H1 (cell line): ENCODE data around the gene SPDEF. TPM values are rescaled to one million over a fixed set of nuclear protein-coding genes. Genes with fewer than 3 reads are reported as not detected.

Experiments used
- CHD7 ChIP-seq: fragments of 300-600 bp; sonication (generic); IDR thresholded peaks from 2 replicates; pipeline ENCODE4 v1.7.1; 2012; ENCODE audit warnings: low read length, moderate library complexity, mild to moderate bottlenecking, inconsistent platforms; ENCODE audit not compliant: insufficient replicate concordance
- GABPA ChIP-seq: IDR thresholded peaks from 2 replicates; pipeline ENCODE4 v1.6.1; 2011; ENCODE audit warnings: mild to moderate bottlenecking, low read length, moderate library complexity, borderline replicate concordance; ENCODE audit not compliant: insufficient read depth
- polyA plus RNA-seq, 7 experiments: library from polyadenylated mRNA; depleted of rRNA in 3 of 7; stranded (reverse) in 5 of 7; unstranded in 2 of 7; fragments of >200 nt in 5 of 7; fragments of 200-250 nt in 2 of 7; gene quantifications; 1 replicate in 5 of 7; 2 replicates in 1 of 7; 4 replicates in 1 of 7; pipeline versions ENCODE4 v1.2.1 to v1.2.3, GENCODE V29; 2011 to 2013; ENCODE audit warnings: missing spikeins in 2 of 7, mixed read lengths in 2 of 7
- total RNA-seq: library from RNA; stranded (reverse); fragmentation: NEBNext Ultra II Directional; extraction: Animal tissue kit (Norgen Biotek cat#: 25700); gene quantifications from 2 replicates; pipeline ENCODE4 v1.2.1, GENCODE V29; 2021
- TF ChIP-seq, protein P1 (sequence below), 3 experiments: IDR thresholded peaks; 1 replicate in 2 of 3; 2 replicates in 1 of 3; pipeline versions ENCODE4 v1.5.1 to v1.6.1; 2011; ENCODE audit warnings: low read length in 3 of 3, mild to moderate bottlenecking in 3 of 3, inconsistent platforms in 2 of 3, low read depth in 1 of 3, moderate library complexity in 1 of 3; ENCODE audit not compliant: insufficient read depth in 1 of 3; ENCODE audit errors: control extremely low read depth in 1 of 3

SPDEF gene
- total and polyA plus RNA-seq, 2 of the 8 experiments (the other 6 are each of a cell fraction or from before 2014, with no cell fraction given): 0.15 to 0.30 TPM

DNA sequence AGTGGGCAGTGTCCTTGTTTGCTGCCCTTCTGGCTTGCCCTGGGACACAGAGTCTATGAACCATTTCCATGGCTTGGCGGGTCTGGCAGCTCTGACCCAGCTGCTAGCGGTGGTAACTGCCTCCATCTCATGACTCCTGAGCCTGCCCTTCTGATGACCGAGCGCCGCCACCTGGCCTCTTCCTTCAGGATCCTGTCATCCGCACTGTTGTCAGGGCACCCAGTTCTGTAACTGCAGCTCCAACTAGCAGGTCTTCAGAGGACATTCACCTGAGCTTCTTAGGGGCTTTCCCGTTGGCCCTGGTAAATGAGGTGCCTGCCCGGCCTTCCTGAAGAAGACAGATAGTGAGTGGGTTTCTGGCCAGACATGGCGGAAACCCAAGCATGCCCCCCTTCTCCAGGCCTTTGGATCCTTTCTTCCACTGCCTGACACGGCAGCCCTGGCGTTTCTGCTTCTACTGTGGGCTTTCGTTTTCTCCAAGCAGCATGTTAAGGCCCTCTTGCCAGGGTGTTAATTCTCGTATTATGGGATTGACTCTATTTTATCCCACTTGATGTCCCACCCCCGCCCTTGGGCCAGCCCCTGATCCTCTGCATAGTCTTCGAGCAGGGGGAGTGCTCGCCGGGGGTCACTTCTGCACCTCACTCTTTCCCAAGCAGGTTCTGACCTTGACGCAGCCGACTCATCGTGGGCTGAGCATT lies 65.6 kb downstream of the SPDEF start (continued):
- TF ChIP-seq CHD7 (no peak), GABPA (no peak)
- TF ChIP-seq, protein P1, sequence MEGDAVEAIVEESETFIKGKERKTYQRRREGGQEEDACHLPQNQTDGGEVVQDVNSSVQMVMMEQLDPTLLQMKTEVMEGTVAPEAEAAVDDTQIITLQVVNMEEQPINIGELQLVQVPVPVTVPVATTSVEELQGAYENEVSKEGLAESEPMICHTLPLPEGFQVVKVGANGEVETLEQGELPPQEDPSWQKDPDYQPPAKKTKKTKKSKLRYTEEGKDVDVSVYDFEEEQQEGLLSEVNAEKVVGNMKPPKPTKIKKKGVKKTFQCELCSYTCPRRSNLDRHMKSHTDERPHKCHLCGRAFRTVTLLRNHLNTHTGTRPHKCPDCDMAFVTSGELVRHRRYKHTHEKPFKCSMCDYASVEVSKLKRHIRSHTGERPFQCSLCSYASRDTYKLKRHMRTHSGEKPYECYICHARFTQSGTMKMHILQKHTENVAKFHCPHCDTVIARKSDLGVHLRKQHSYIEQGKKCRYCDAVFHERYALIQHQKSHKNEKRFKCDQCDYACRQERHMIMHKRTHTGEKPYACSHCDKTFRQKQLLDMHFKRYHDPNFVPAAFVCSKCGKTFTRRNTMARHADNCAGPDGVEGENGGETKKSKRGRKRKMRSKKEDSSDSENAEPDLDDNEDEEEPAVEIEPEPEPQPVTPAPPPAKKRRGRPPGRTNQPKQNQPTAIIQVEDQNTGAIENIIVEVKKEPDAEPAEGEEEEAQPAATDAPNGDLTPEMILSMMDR (IDR thresholded peaks at IDR 0.05; ENCODE audit: control extremely low read depth in 1 of 3, insufficient read depth in 1 of 3, low read depth in 1 of 3, low read length in 3 of 3): 0 out of 4 replicates have a peak, but pooled peaks of 1 of the 3 experiments have one; percentile 2
